Measurements from ENCODE around the gene PMPCA.

The PMPCA gene

DNA sequence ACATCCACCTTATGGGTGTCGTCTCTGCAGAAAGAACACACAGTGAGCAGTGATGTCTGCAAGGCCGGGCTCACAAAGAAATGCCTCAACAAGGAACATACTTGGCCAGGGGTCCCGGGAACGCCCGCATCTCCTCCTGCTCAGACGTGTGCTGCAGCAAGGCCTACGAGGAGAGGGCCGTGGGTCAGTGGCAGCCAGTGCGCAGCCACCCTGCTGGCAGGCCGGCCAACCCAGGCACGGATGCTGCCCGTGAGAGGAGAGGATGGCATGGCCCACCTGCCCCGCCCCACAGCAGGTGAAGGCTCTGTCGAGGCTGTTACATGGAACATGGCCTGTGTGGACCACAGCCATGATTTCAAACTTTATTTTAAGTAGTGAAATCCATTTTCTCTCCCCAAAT, 53.1 kb downstream of the PMPCA start:
- DNase-seq = no peak

DNA sequence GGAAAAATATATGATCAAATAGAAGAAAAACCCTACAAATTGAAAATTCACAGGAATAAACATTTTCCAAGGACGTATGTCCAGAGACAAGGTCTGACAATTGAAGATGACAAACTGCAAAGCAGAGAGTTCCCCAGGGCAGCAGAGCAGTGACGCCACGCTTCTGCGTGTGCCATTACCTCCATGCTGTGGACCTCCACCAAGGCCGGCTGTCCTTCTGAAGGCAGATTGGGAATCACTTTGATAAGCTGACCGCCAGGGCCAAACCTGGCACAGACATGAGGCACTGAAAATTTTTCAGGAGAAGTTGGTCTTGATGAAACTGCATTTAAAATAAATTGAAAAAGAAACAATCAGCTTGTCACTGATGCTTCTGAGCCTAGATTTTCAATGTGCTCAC, 53.8 kb downstream of the PMPCA start:
- DNase-seq = no peak

DNA sequence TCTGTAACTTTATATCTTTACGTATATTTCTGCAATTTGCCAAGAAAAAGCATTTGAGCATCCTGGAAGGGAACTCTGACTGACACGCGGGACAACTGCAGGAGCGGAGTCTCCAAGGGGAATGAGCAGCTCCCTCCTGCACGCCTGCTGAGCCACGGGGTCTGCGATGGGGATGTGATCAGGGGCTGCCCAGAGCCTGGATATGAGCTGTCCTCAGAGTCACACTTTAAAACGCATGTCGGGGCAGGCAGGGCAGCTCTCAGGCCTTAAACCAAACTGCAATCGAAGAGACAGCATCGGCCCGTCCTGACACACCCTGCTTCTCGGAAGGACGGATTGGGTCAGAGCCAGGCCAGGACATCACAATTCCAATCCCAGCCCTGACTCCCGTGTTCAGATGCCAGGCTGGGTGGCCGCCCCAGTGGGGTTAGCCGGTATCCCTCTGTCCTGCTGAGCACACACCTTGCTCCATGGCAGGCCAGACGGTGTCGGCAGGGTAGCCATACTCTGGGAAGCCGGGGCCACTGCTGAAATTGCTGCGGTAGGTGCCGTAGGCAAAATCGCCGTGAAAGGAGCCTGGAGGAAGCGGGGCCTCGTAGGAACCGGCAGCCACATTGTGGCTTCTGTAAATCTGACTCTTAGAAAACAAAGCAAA, 55.2 kb downstream of the PMPCA start:
- no peak for DNase-seq

DNA sequence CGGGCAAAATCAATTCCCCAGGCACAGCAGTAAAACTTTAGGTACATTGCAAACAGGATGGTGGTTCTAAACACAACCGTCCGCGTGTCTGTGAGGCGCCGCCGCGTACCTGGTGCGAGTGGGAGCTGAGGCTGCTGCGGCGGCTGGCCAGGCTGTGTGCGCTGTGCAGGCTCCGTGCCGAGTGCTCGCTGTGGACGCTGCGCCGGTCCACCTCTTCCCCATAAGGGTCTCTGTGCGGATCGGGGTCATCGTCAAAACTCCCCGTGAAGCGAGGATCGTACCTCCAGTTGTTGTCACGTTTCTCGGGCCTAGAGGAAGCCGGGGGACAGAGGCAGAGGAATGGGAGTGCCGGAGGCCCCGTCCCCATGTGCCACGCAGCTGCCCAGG, 55.7 kb downstream of the PMPCA start:
- no peak for DNase-seq

DNA sequence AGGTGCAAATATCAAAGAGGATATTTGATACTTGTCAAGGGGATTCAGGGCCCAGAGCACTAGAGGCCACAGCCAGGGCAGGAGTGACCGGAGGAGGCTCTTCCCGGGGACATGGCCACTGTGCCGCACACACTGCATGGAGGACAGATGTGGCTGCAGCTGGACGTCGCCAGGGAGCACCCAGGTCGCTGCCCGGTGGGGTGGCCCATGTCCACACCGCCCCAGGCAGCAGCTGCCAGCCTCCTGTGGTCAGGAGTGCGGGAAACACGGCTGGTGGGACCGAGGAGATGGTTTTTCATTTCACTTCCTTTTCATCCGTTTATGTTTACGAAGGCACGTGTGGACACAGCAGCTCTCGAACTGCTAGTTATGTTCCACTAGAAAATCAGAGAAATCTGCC, 57.3 kb downstream of the PMPCA start:
- DNase-seq = no peak

DNA sequence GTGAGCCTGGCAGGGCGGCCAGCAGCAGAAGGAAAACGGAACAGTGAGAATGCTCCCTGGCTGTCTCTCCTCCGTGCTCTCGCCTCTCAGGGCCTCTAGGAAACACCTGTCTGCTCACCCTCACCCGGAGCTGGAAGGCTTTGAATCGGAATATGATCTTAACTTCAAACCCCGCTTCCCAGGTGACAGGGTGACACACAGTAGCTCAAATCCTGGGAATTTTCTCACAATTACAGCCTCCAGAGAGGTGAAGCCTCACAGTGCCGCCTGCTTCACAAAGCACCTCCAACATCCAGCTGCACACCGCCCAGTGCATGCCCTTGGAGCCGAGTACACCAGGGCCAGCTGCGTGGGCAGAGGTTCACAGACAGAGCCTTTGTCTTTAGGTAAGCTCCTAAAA, 59.9 kb downstream of the PMPCA start:
- DNase-seq = no peak

DNA sequence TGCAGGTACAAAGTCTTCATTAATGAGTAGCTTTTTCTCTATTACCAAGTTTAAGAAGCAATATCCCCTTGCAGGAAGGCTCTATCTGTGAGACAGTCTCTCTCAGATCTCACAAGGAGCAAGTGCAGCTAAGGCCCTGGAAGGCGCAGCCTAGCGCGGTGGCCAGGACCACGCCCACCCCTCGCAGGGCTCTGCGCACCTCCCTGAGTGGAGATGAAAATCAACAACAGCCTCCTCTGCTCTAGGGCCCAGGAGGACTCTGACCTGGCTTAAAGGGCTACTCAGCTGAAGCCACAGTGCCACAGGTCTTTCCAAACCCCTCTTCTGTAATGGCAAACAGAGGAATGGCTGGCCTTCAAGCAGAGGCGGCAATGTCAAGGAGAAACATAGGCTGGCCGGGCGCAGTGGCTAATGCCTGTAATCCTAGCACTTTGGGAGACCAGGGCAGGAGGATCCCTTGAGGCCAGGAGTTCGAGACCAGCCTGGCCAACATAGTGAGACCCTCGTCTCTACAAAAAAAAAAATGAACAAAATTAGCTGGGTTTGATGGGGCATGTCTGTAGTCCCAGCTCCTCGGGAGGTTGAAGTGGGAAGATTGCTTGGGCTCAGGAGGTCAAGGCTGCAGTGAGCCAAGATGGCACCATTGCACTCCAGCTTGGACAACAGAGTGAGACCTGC, 60.5 kb downstream of the PMPCA start:
- DNase-seq = no peak

DNA sequence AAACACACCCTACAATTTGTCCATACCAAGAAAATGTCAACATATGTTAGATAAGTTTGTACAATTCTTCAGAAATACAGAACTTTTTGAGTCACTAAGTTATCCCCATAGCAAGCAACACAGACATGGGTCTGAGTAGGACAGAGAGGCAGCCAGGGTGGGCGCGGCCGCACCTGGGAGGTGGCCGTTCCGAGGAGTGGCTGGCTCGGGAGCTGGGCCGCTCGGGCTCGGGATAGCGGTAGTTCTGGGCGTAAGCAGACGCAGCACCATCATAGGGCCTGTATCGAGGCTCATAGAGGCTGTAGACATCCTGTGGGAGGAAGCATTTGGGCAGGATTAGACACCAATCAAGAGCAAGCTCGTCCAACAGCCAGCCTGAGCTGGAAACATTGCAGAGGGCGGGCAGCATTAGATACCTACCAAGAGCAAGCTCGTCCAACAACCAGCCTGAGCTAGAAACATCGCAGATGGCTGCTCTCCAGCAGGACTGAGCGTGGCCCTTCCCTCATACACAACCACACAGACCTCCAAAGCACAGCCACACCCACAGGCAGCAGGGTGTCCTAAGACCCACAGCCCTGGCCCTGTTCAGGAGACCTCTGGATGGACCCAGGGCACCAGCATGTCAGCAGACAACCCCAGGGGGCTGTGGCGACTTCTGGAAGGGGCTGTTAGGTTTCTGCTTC, 61.5 kb downstream of the PMPCA start:
- no peak for DNase-seq

DNA sequence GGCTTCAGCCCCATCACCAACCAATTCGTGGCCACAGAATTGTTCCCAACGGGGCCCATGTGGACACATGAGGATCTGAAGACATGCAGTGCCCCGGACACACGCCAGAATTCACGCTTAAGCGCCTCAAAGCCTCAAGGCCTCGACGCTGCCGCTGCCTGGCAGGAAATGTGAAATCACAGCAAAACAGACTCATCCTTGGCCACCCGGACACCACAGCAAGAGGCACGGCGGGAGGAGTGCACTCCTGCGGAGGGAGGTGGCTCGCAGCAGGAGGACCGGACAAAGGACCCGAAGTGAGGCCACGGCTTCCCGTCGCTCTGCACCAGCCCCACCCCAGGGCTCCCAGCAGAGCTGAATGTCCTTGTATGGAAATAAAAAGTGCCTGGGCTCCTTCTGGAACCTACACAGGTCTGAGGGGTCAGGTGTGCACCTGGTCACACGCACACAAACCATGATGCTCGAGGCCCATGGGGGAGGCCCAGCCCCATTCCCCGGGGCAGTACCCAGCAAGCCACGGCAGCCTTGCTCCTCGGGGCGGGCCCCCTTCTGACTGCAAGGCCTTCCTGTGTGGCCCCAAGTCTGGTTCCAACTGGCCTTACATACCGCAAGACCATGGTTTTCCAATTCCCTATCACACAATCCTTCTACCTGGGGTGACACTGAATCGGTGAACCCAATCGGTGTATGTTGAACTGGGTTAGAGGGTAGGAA, 62.3 kb downstream of the PMPCA start:
- DNase-seq = no peak

DNA sequence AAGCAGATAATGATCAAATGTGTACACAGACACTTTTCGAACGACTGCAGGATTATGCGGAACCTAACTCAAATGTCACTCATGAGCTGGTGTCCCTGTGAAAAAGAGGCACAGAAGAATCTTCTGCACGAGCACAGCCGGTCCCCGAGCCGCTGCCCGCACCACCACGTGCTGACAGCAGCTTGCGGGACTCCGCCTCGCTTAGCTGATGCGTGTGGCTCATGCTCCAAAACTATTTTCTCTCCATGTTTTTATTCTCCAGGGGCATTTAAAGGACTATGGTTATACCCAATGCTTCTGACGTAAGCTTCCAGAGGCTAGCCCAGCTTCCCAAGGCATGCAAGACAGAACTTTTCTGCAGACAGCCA, 62.9 kb downstream of the PMPCA start:
- no peak for DNase-seq

Data from effector CD4-positive, alpha-beta T cell (primary cell).